B cell (primary cell): ENCODE data around the gene TRIM72. TPM values are rescaled to one million over a fixed set of nuclear protein-coding genes. Genes with fewer than 3 reads are reported as not detected.

Source experiments
- ATAC-seq: fragments of 200-7000 bp; cut with Tn5 transposase; one replicate; pipeline ENCODE4 v1.10.0; 2021; ENCODE audit warnings: low read depth, mild to moderate bottlenecking, moderate number of reproducible peaks, moderate library complexity
- CTCF ChIA-PET: fragments of 350-600 bp; sonication (Branson Sonifier 250); formaldehyde crosslinking; loops from one replicate; lab custom pipeline; 2021; ENCODE audit warnings: antibody characterized with exemption, inconsistent platforms; lab: Charles Lee
- POLR2A ChIA-PET: fragments of 350-600 bp; sonication (Branson Sonifier 250); formaldehyde crosslinking; loops from one replicate; lab custom pipeline; 2021; ENCODE audit warnings: antibody characterized with exemption; lab: Charles Lee
- DNase-seq: peaks from one replicate; pipeline ENCODE4 v3.0.0; 2013
- H2AFZ ChIP-seq: 2 replicates; pipeline ENCODE4 v1.6.1; 2012; ENCODE audit warnings: mild to moderate bottlenecking, low read depth, low read length; ENCODE audit not compliant: insufficient read depth, poor library complexity, severe bottlenecking
- H3K27ac ChIP-seq, 2 donors: 1 replicate in 1 of 2; 2 replicates in 1 of 2; pipeline ENCODE4 v1.5.1; 2012 to 2013; ENCODE audit warnings: low read length in 2 of 2, mild to moderate bottlenecking in 2 of 2, moderate library complexity in 1 of 2
- H3K27me3 ChIP-seq, 4 experiments: fragments of 200-600 bp in 1 of 4; sonication (generic) in 1 of 4; replicated peaks in 1 of 4; 1 replicate in 2 of 4; 2 replicates in 2 of 4; pipeline versions ENCODE4 v1.6.1 to v1.7.0; 2013 to 2016; ENCODE audit warnings: low read length in 3 of 4, mild to moderate bottlenecking in 2 of 4, mixed read lengths in 1 of 4, moderate library complexity in 1 of 4; ENCODE audit not compliant: insufficient read depth in 4 of 4, control insufficient read depth in 3 of 4; ENCODE audit errors: control extremely low read depth in 1 of 4
- H3K36me3 ChIP-seq, 2 experiments: replicated peaks in 1 of 2; 1 replicate in 1 of 2; 2 replicates in 1 of 2; pipeline versions ENCODE4 v1.6.1 to v1.7.1; 2013; ENCODE audit warnings: low read length in 1 of 2; ENCODE audit not compliant: insufficient read depth in 2 of 2, control insufficient read depth in 1 of 2; ENCODE audit errors: control extremely low read depth in 1 of 2, extremely low read depth in 1 of 2
- H3K4me1 ChIP-seq, 2 donors: fragments of 200-600 bp in 1 of 2; sonication (generic) in 1 of 2; 1 replicate in 1 of 2; 2 replicates in 1 of 2; pipeline versions ENCODE4 v1.5.1 to v1.6.1; 2013 to 2017; ENCODE audit warnings: low read length in 2 of 2; ENCODE audit not compliant: control insufficient read depth in 2 of 2, insufficient read depth in 2 of 2
- H3K4me2 ChIP-seq: replicated peaks from 2 replicates; pipeline ENCODE3; 2012; ENCODE audit warnings: mild to moderate bottlenecking, low read depth, low read length; ENCODE audit not compliant: poor library complexity, severe bottlenecking
- H3K4me3 ChIP-seq, 5 experiments: fragments of 200-600 bp in 1 of 5; sonication (generic) in 1 of 5; 1 replicate in 3 of 5; 2 replicates in 2 of 5; pipeline versions ENCODE4 v1.5.1 to v1.7.0; 2011 to 2016; ENCODE audit warnings: low read length in 4 of 5, mild to moderate bottlenecking in 4 of 5, low read depth in 2 of 5, control low read depth in 1 of 5, moderate library complexity in 1 of 5; ENCODE audit not compliant: insufficient read depth in 1 of 5; ENCODE audit errors: control extremely low read depth in 1 of 5, extremely low read depth in 1 of 5
- H3K79me2 ChIP-seq: fragments of 200-600 bp; sonication (generic); one replicate; pipeline ENCODE4 v1.6.0; 2016; ENCODE audit warnings: low read length; ENCODE audit not compliant: control insufficient read depth, insufficient read depth
- H3K9ac ChIP-seq: fragments of 200-600 bp; sonication (generic); 2 replicates; pipeline ENCODE4 v1.6.1; 2017; ENCODE audit warnings: mild to moderate bottlenecking, low read length, moderate library complexity
- H3K9me3 ChIP-seq, 3 donors: one replicate each; pipeline versions ENCODE4 v1.6.1 to v1.7.1; 2013; ENCODE audit warnings: low read length in 2 of 3; ENCODE audit not compliant: control insufficient read depth in 2 of 3, insufficient read depth in 1 of 3; ENCODE audit errors: control extremely low read depth in 1 of 3
- H4K20me1 ChIP-seq: 2 replicates; pipeline ENCODE4 v1.6.0; 2012; ENCODE audit warnings: mild to moderate bottlenecking, low read length; ENCODE audit not compliant: insufficient read depth, control insufficient read depth, poor library complexity, severe bottlenecking
- H3K27ac Mint-ChIP-seq: one replicate; pipeline ENCODE4 v1.8.0; 2021; ENCODE audit warnings: mixed read lengths
- H3K27me3 Mint-ChIP-seq: one replicate; pipeline ENCODE4 v1.8.0; 2021; ENCODE audit warnings: mixed read lengths
- H3K4me1 Mint-ChIP-seq: one replicate; pipeline ENCODE4 v1.8.0; 2021; ENCODE audit warnings: mixed read lengths
- H3K4me3 Mint-ChIP-seq: one replicate; pipeline ENCODE4 v1.8.0; 2021; ENCODE audit warnings: mixed read lengths
- H3K9me3 Mint-ChIP-seq: one replicate; pipeline ENCODE4 v1.8.0; 2022; ENCODE audit warnings: mixed read lengths; ENCODE audit not compliant: insufficient read depth
- CTCF ChIP-seq: fragments of 200-600 bp; IDR thresholded peaks from one replicate; pipeline ENCODE4 v1.8.0; 2022; ENCODE audit warnings: antibody characterized with exemption, mild to moderate bottlenecking
- EZH2 ChIP-seq: IDR thresholded peaks from 2 replicates; pipeline ENCODE4 v1.6.1; 2012; ENCODE audit warnings: borderline replicate concordance, low read depth, mild to moderate bottlenecking, moderate library complexity, low read length; ENCODE audit not compliant: insufficient read depth, poor library complexity, severe bottlenecking
- WGBS: methylation state at CpG from one replicate; pipeline ENCODE4 v1.1.5; 2013; ENCODE audit warnings: missing lambda C conversion rate; ENCODE audit not compliant: insufficient coverage; 5-methylcytosine and 5-hydroxymethylcytosine counted together
- intact Hi-C: fragments of 100-400 bp; cut with micrococcal nuclease; formaldehyde crosslinking; loops from one replicate; pipeline ENCODE4 v1.10.0; 2022
- polyA plus RNA-seq: library from polyadenylated mRNA; depleted of rRNA; stranded (reverse); fragments of >200 nt; gene quantifications from 2 replicates; pipeline ENCODE4 v1.2.3, GENCODE V29; 2012
- total RNA-seq, 2 donors: library from RNA; stranded (reverse); fragments of 120-200 nt in 1 of 2; gene quantifications; 1 replicate in 1 of 2; 2 replicates in 1 of 2; pipeline versions ENCODE4 v1.2.3 to v1.2.4, GENCODE V29; 2013 to 2022

Gene TRIM72
- total and polyA plus RNA-seq, 2 donors (not counting 1 experiment from before 2014, with no cell fraction given) = 0.03 to 0.05 TPM

GRCh38 chr16:31182391-31182790, 31.5 kb upstream of the TRIM72 start:
- Histone ChIP-seq H3K4me2 (peak overlapping the region; percentile 87), H3K27ac (no peak overlapping the region), H2AFZ (no peak overlapping the region), H3K4me3 (peak overlapping the region in 3 of 5 experiments; percentile 4 to 98 (median 91)), H3K9me3 (no peaks in the 10 kb centered on the region), H4K20me1 (peaks cover 69% of the 10 kb centered on the region), H3K4me1 (peaks cover 34 to 50% of the 10 kb centered on the region in 2 donors), H3K27me3 (no peaks in the 10 kb centered on the region), H3K79me2 (peaks cover 73% of the 10 kb centered on the region), H3K36me3 (peaks cover 13 to 51% of the 10 kb centered on the region in 2 experiments), H3K9ac (peak overlapping the region; percentile 96)
- intact Hi-C loops = loop anchor here (10.0 kb wide), 2 partner anchors 78 to 692 kb away; partner anchors contain the start of genes BCKDK and ZNF267
- ChIA-PET POLR2A (interaction anchor here (0.6 to 0.9 kb wide), 2 partner anchors 14 to 532 kb away, joined by 4 to 9 read pairs; no protein-coding TSS in a partner anchor), CTCF (interaction anchor here (1.2 to 2.5 kb wide), 3 partner anchors 20 to 151 kb away, joined by 6 to 12 read pairs (median 8); partner anchors contain the start of gene PYCARD)
- peak overlapping the region; percentile 73 for H3K27ac Mint-ChIP-seq
- no peaks in the 10 kb centered on the region for H3K9me3 Mint-ChIP-seq
- TF ChIP-seq CTCF (no peak), EZH2 (no peak)
- WGBS = 55% methylated on average over 6 of the region's 7 CpGs
- H3K4me1 Mint-ChIP-seq = peaks cover 70% of the 10 kb centered on the region
- peak overlapping the region; percentile 99 for H3K4me3 Mint-ChIP-seq
- DNase-seq = peak; percentile 20
- no peak for ATAC-seq
- H3K27me3 Mint-ChIP-seq = no peaks in the 10 kb centered on the region
